HFF-Myc (cell line): ENCODE results near the gene CAMTA1.

Experiments used
- DNase-seq: peaks from one replicate; pipeline ENCODE4 v3.0.0-alpha.2; 2011; ENCODE audit warnings: low read depth; ENCODE audit errors: extremely low read depth
- H3K4me3 ChIP-seq: replicated peaks from 2 replicates; pipeline ENCODE4 v1.5.1; 2011; ENCODE audit warnings: low read depth, mild to moderate bottlenecking, control low read depth, low read length
- CTCF ChIP-seq: IDR thresholded peaks from 2 replicates; pipeline ENCODE4 v1.5.1; 2012; ENCODE audit warnings: mild to moderate bottlenecking, low read depth, low read length, control low read depth; ENCODE audit errors: missing control alignments

The CAMTA1 gene

GRCh38 chr1:7651203-7651602, 865.9 kb downstream of the CAMTA1 start:
- no peak for DNase-seq
- no peak overlapping the region for H3K4me3 ChIP-seq
- no peak for TF ChIP-seq CTCF

GRCh38 chr1:7652061-7652460, 866.8 kb downstream of the CAMTA1 start:
- no peak overlapping the region for H3K4me3 ChIP-seq
- no peak for TF ChIP-seq CTCF
- no peak for DNase-seq

- no peak for DNase-seq
- TF ChIP-seq CTCF = no peak
- no peak overlapping the region for H3K4me3 ChIP-seq
Measured at GRCh38 chr1:7652515-7653098, 867.4 kb downstream of the CAMTA1 start.

- no peak for DNase-seq
Measured at GRCh38 chr1:7654725-7655124, 869.5 kb downstream of the CAMTA1 start.

GRCh38 chr1:7655354-7655753, 870.1 kb downstream of the CAMTA1 start:
- H3K4me3 ChIP-seq = no peak overlapping the region
- TF ChIP-seq CTCF = no peak
- DNase-seq = no peak

More at GRCh38 chr1:7654725-7655124, 869.5 kb downstream of the CAMTA1 start:
- no peak overlapping the region for H3K4me3 ChIP-seq
- TF ChIP-seq CTCF = no peak

GRCh38 chr1:7656557-7657215, 871.4 kb downstream of the CAMTA1 start:
- TF ChIP-seq CTCF = no peak

More at GRCh38 chr1:7656557-7657215, 871.4 kb downstream of the CAMTA1 start:
- DNase-seq = no peak
- no peak overlapping the region for H3K4me3 ChIP-seq
